Measurements from ENCODE around the gene TNFRSF19. TPM values are rescaled to one million over a fixed set of nuclear protein-coding genes. Genes with fewer than 3 reads are reported as not detected.

TNFRSF19 gene
- total RNA-seq, 4 donors from 2014 or later, result 4.9 to 9.2 (median 7.7) TPM

DNA sequence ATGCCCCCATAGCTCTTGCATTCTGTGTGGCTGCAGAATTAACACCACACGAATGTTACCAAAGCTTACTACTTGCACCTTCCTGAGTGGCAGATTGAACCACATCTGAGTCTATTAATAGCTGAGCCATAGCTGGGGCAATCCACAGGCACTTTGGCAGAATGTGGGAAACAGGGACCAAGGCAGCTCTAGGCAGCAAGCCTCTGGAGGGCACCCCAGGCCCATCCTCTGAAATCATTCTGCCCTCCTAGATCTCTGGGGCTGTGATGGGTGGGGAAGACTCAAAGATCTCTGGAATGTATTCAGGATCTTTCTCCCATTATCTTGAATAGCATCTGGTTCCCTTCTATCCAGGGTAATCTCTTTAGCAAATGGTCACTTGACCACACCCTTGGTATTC lies 139.3 kb downstream of the TNFRSF19 start:
- H3K36me3 ChIP-seq, result no peaks in the 10 kb centered on the region
- H3K4me1 ChIP-seq, result no peaks in the 10 kb centered on the region
- DNase-seq, result no peak
- TF ChIP-seq POLR2A (IDR thresholded peaks at IDR 0.05), result no peak
- TF ChIP-seq, protein P1, sequence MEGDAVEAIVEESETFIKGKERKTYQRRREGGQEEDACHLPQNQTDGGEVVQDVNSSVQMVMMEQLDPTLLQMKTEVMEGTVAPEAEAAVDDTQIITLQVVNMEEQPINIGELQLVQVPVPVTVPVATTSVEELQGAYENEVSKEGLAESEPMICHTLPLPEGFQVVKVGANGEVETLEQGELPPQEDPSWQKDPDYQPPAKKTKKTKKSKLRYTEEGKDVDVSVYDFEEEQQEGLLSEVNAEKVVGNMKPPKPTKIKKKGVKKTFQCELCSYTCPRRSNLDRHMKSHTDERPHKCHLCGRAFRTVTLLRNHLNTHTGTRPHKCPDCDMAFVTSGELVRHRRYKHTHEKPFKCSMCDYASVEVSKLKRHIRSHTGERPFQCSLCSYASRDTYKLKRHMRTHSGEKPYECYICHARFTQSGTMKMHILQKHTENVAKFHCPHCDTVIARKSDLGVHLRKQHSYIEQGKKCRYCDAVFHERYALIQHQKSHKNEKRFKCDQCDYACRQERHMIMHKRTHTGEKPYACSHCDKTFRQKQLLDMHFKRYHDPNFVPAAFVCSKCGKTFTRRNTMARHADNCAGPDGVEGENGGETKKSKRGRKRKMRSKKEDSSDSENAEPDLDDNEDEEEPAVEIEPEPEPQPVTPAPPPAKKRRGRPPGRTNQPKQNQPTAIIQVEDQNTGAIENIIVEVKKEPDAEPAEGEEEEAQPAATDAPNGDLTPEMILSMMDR (IDR thresholded peaks at IDR 0.05), result no peak
- no peaks in the 10 kb centered on the region for H3K27me3 ChIP-seq
- 90 to 100% methylated on average over 1 of the region's 1 CpG for WGBS, 2 donors
- H3K9me3 ChIP-seq, result no peaks in the 10 kb centered on the region
- H3K27ac ChIP-seq, result no peak overlapping the region
- intact Hi-C loops (cut with DNase I), result loop anchor here (5.0 kb wide), 1 partner anchor 242 kb away; no protein-coding TSS in a partner anchor
- no peak overlapping the region for H3K4me3 ChIP-seq (replicated peaks in 1 of 3)

DNA sequence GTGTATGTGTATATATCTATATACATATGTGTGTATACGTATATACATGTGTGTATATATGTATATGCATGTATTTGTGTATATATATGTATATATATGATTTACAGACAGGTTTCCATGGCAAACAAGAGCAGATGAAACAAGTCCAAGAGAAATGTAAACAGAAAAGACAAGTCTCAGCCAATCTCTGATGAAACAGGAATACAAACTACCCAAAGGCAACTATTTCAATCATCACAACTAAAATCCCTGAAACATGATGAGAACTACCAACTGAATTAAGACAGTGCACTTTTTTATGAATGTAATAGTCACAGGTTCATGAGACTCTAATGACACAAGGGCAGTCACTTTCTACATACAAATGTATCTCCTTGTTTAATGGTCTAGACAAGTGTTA lies 140.2 kb downstream of the TNFRSF19 start:
- no peak for DNase-seq
- intact Hi-C loops (cut with DNase I), result no loop called here
- Histone ChIP-seq H3K27me3 (no peaks in the 10 kb centered on the region), H3K27ac (no peak overlapping the region), H3K36me3 (no peaks in the 10 kb centered on the region), H3K4me3 (replicated peaks in 1 of 3) (no peak overlapping the region), H3K9me3 (no peaks in the 10 kb centered on the region), H3K4me1 (no peaks in the 10 kb centered on the region)
- TF ChIP-seq, protein P1 (IDR thresholded peaks at IDR 0.05), result no peak
- no peak for TF ChIP-seq POLR2A (IDR thresholded peaks at IDR 0.05)
- 95 to 97% methylated on average over 1 of the region's 1 CpG for WGBS, 2 donors

DNA sequence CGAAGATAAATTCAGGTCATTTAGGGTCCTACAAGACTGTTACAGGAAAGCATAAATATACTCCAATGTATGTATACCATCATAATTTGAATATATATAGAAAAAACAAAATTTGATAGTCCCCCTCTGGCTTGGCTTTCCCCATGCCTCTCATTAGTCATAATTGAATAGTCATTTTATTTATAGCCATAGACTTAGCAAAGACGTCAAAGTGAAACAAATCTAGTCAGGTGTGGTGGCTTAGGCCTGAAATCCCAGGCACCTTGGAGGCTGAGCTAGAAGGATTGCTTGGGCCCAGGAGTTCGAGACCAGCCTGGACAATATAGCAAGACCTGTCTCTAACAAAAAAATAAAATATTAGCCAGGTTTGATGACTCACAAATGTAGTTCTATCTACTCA lies 141.1 kb downstream of the TNFRSF19 start:
- H3K36me3 ChIP-seq, result no peaks in the 10 kb centered on the region
- DNase-seq, result no peak
- no peaks in the 10 kb centered on the region for H3K9me3 ChIP-seq
- no peak overlapping the region for H3K4me3 ChIP-seq (replicated peaks in 1 of 3)
- no peak overlapping the region for H3K27ac ChIP-seq
- WGBS, 2 donors, result 96 to 97% methylated on average over 3 of the region's 3 CpGs
- no peaks in the 10 kb centered on the region for H3K4me1 ChIP-seq
- TF ChIP-seq POLR2A (IDR thresholded peaks at IDR 0.05), result no peak
- TF ChIP-seq, protein P1 (IDR thresholded peaks at IDR 0.05), result no peak
- H3K27me3 ChIP-seq, result no peaks in the 10 kb centered on the region
- intact Hi-C loops (cut with DNase I), result no loop called here

DNA sequence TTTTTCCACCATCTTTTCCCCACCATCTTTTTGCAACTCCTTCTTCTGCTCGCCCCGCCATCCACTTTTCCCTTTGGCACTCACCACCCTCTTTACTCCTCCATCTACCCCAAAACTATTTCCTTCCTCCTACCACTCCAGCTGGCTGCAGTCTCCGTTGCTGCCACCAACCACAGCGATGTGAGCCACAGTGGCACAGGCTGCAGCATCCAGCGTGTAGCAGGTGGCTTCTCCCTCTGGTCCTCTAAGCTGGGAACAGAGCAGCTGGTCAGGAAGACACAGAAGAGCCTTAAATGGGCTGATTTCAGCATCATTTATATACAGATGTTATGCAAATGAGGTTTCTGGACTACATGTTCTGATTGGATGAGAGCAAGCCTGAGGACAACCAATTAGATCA lies 144.5 kb downstream of the TNFRSF19 start:
- H3K27me3 ChIP-seq, result no peaks in the 10 kb centered on the region
- H3K4me3 ChIP-seq (replicated peaks in 1 of 3), result no peak overlapping the region
- TF ChIP-seq POLR2A (IDR thresholded peaks at IDR 0.05), result no peak
- TF ChIP-seq, protein P1 (IDR thresholded peaks at IDR 0.05), result no peak
- H3K4me1 ChIP-seq, result no peaks in the 10 kb centered on the region
- no peaks in the 10 kb centered on the region for H3K9me3 ChIP-seq
- no peaks in the 10 kb centered on the region for H3K36me3 ChIP-seq
- no peak for DNase-seq
- WGBS, 2 donors, result 73 to 76% methylated on average over 5 of the region's 5 CpGs
- intact Hi-C loops (cut with DNase I), result loop anchor here (5.0 kb wide), 1 partner anchor 158 kb away; no protein-coding TSS in a partner anchor
- no peak overlapping the region for H3K27ac ChIP-seq

DNA sequence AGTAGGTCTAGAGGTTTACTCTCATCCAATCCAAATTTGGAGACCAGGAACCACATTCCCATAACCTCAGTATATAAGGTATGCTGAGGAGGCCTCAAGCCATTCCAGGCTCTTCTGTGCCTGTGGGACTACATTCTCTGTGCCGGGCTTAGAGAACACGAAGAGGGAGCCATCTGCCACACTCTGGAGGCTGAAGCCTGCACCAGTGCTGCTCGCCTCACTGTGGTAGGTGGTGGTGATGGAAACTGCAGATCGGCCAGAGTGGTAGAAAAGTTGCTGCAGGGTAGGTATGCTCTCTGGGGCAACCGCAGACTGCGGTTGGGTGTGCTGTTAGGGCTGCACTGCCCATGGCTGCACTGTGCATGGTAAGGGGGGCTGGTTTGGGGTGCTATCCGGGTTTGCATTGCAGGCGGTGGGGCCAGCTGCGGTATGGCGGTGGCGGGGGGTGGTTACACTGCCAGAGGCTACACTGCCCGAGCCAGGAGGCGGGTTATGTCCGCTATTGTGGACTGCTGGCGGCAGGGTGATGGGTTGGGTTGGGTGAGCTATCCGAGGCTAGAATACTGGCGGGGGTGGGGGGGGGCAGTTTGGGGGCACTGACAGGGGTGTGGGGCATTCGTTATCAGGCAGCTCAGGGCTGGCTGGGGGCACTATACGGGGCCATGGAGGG lies 145.0 kb downstream of the TNFRSF19 start:
- H3K4me3 ChIP-seq (replicated peaks in 1 of 3), result no peak overlapping the region
- no peaks in the 10 kb centered on the region for H3K9me3 ChIP-seq
- no peaks in the 10 kb centered on the region for H3K36me3 ChIP-seq
- 87 to 88% methylated on average over 14 to 17 of the region's 19 CpGs for WGBS, 2 donors
- no peak overlapping the region for H3K27ac ChIP-seq
- H3K27me3 ChIP-seq, result no peaks in the 10 kb centered on the region
- intact Hi-C loops (cut with DNase I), result loop anchor here (5.0 kb wide), 1 partner anchor 157 kb away; no protein-coding TSS in a partner anchor
- no peaks in the 10 kb centered on the region for H3K4me1 ChIP-seq
- TF ChIP-seq, protein P1 (IDR thresholded peaks at IDR 0.05), result no peak
- TF ChIP-seq POLR2A (IDR thresholded peaks at IDR 0.05), result no peak
- DNase-seq, result no peak

All from thyroid gland (tissue), 4 donors.